HCT116 (cell line): ENCODE measurements around the gene TRPM3. TPM values are rescaled to one million over a fixed set of nuclear protein-coding genes. Genes with fewer than 3 reads are reported as not detected.

ENCODE experiments used
- ATAC-seq: fragments of 200-7000 bp; cut with Tn5 transposase; 2 replicates; pipeline ENCODE4 v1.9.1; 2020; ENCODE audit warnings: mild to moderate bottlenecking, moderate library complexity
- BruUV-seq: library from RNA; stranded (reverse); fragments of 400-500 nt; replicated peaks from 2 replicates; lab custom pipeline; 2021; lab: Mats Ljungman, UMichigan
- CTCF ChIA-PET: fragments of 300-600 bp; sonication (Branson Sonifier 250); formaldehyde crosslinking; loops from one replicate; lab custom pipeline; 2021; ENCODE audit warnings: antibody characterized with exemption; lab: Charles Lee
- POLR2A ChIA-PET: fragments of 300-600, 350-600 bp; sonication (Branson Sonifier 250); formaldehyde crosslinking; loops from one replicate; lab custom pipeline; 2021; ENCODE audit warnings: antibody characterized with exemption; lab: Charles Lee
- RAD21 ChIA-PET, 2 experiments: fragments of 300-600 bp; sonication (Branson Sonifier 250); formaldehyde crosslinking; loops; one replicate each; lab custom pipeline; 2023; ENCODE audit warnings: low total read pairs in 2 of 2; ENCODE audit not compliant: uncharacterized antibody in 2 of 2, unreplicated experiment in 2 of 2, low non-redundant PET in 1 of 2; lab: Charles Lee
- DNase-seq: peaks from one replicate; pipeline ENCODE4 v3.0.0-alpha.2; 2010; ENCODE audit warnings: low read depth, low spot score
- H2AFZ ChIP-seq: fragments of 200-600 bp; shearing (Covaris generic), sonication (generic); 2 replicates; pipeline ENCODE4 v1.6.1; 2017; ENCODE audit warnings: low read depth, mixed run types, mixed read lengths, antibody characterized with exemption, low read length; ENCODE audit not compliant: poor library complexity, severe bottlenecking
- H3K27ac ChIP-seq: 2 replicates; pipeline ENCODE4 v1.5.1; 2012; ENCODE audit warnings: low read depth, low read length
- H3K27me3 ChIP-seq: fragments of 200-600 bp; sonication (generic); 2 replicates; pipeline ENCODE4 v1.6.1; 2016; ENCODE audit warnings: mixed run types, low read length, mixed read lengths; ENCODE audit not compliant: insufficient read depth
- H3K36me3 ChIP-seq, 2 experiments: fragments of 200-500 bp in 1 of 2; fragments of 200-600 bp in 1 of 2; sonication (Bioruptor generic) in 1 of 2; sonication (generic) in 1 of 2; 2 replicates each; pipeline versions ENCODE4 v1.5.1 to v1.6.1; 2014 to 2016; ENCODE audit warnings: low read length in 2 of 2, inconsistent platforms in 1 of 2, mixed read lengths in 1 of 2, mixed run types in 1 of 2; ENCODE audit not compliant: insufficient read depth in 2 of 2, control insufficient read depth in 1 of 2
- H3K4me1 ChIP-seq, 2 experiments: fragments of 200-600 bp in 1 of 2; sonication (generic) in 1 of 2; 2 replicates each; pipeline versions ENCODE4 v1.5.1 to v1.6.1; 2012 to 2017; ENCODE audit warnings: low read length in 2 of 2, inconsistent platforms in 1 of 2, mild to moderate bottlenecking in 1 of 2, mixed read lengths in 1 of 2, mixed run types in 1 of 2, moderate library complexity in 1 of 2; ENCODE audit not compliant: insufficient read depth in 2 of 2, control insufficient read depth in 1 of 2
- H3K4me2 ChIP-seq: fragments of 200-600 bp; sonication (generic); 2 replicates; pipeline ENCODE4 v1.6.1; 2017; ENCODE audit warnings: mixed run types, low read length, mixed read lengths
- H3K4me3 ChIP-seq, 2 experiments: fragments of 200-600 bp in 1 of 2; sonication (generic) in 1 of 2; replicated peaks in 1 of 2; 2 replicates each; pipeline ENCODE4 v1.5.1; 2011 to 2016; ENCODE audit warnings: low read length in 2 of 2, control low read depth in 1 of 2, low read depth in 1 of 2, mild to moderate bottlenecking in 1 of 2, mixed read lengths in 1 of 2, mixed run types in 1 of 2
- H3K79me2 ChIP-seq: fragments of 200-600 bp; sonication (generic); 2 replicates; pipeline ENCODE4 v1.6.1; 2017; ENCODE audit warnings: mild to moderate bottlenecking, mixed run types, low read length, moderate library complexity, mixed read lengths; ENCODE audit not compliant: insufficient read depth
- H3K9ac ChIP-seq: fragments of 200-600 bp; sonication (generic); 2 replicates; pipeline ENCODE4 v1.6.1; 2016; ENCODE audit warnings: low read length, mixed read lengths
- H3K9me2 ChIP-seq: fragments of 200-600 bp; sonication (generic), shearing (Covaris generic); 2 replicates; pipeline ENCODE4 v1.6.1; 2017; ENCODE audit warnings: mixed run types, mild to moderate bottlenecking, moderate library complexity; ENCODE audit not compliant: insufficient read depth
- H3K9me3 ChIP-seq, 2 experiments: fragments of 200-500 bp in 1 of 2; fragments of 200-600 bp in 1 of 2; sonication (Bioruptor generic) in 1 of 2; sonication (generic) in 1 of 2; 2 replicates each; pipeline ENCODE4 v1.6.1; 2014 to 2017; ENCODE audit warnings: low read length in 2 of 2, mixed read lengths in 2 of 2, inconsistent platforms in 1 of 2, low read depth in 1 of 2, mild to moderate bottlenecking in 1 of 2, mixed run types in 1 of 2, moderate library complexity in 1 of 2; ENCODE audit not compliant: control insufficient read depth in 1 of 2, insufficient read depth in 1 of 2
- H4K20me1 ChIP-seq: fragments of 200-600 bp; sonication (generic), shearing (Covaris generic); 2 replicates; pipeline ENCODE4 v1.6.1; 2017; ENCODE audit warnings: mixed run types, mild to moderate bottlenecking, moderate library complexity; ENCODE audit not compliant: insufficient read depth
- CBX3 ChIP-seq: IDR thresholded peaks from 2 replicates; pipeline ENCODE4 v1.6.1; 2012; ENCODE audit warnings: low read depth
- EGR1 ChIP-seq: IDR thresholded peaks from 2 replicates; pipeline ENCODE4 v1.6.1; 2012; ENCODE audit warnings: low read depth
- FOSL1 ChIP-seq: IDR thresholded peaks from 2 replicates; pipeline ENCODE4 v1.6.1; 2012; ENCODE audit warnings: low read depth
- POLR2A ChIP-seq: IDR thresholded peaks from 2 replicates; pipeline ENCODE4 v1.7.0; 2011; ENCODE audit warnings: borderline replicate concordance; ENCODE audit not compliant: insufficient read depth, insufficient read length; ENCODE audit errors: extremely low read depth
- REST ChIP-seq: IDR thresholded peaks from 2 replicates; pipeline ENCODE4 v1.6.1; 2012; ENCODE audit warnings: low read depth
- SIN3A ChIP-seq: IDR thresholded peaks from 2 replicates; pipeline ENCODE4 v1.6.1; 2012; ENCODE audit warnings: low read depth
- SRF ChIP-seq: IDR thresholded peaks from 2 replicates; pipeline ENCODE4 v1.6.1; 2012; ENCODE audit warnings: low read depth
- TCF7L2 ChIP-seq: IDR thresholded peaks from 2 replicates; pipeline ENCODE4 v1.7.0; 2011; ENCODE audit warnings: borderline replicate concordance, inconsistent platforms; ENCODE audit not compliant: insufficient read depth, insufficient read length; ENCODE audit errors: extremely low read depth
- intact Hi-C: fragments of 100-400 bp; cut with micrococcal nuclease; formaldehyde crosslinking; loops from 2 replicates; pipeline ENCODE4 v1.10.0; 2022
- total RNA-seq: library from RNA; stranded (reverse); gene quantifications from one replicate; pipeline ENCODE4 v1.2.1, GENCODE V29; 2021; ENCODE audit not compliant: unreplicated experiment
- TF ChIP-seq, protein P1 (sequence below): IDR thresholded peaks from 2 replicates; pipeline ENCODE4 v1.6.1; 2012
- TF ChIP-seq, protein P2 (sequence below): IDR thresholded peaks from 2 replicates; pipeline ENCODE4 v1.6.1; 2011; ENCODE audit warnings: mild to moderate bottlenecking, low read length, moderate library complexity; ENCODE audit not compliant: insufficient replicate concordance; ENCODE audit errors: extremely low read depth
- TF ChIP-seq, protein P3 (sequence below): IDR thresholded peaks from 2 replicates; pipeline ENCODE4 v1.6.1; 2012

Gene TRPM3
- total RNA-seq, 1 experiment from 2014 or later, result not detected

- Histone ChIP-seq H3K36me3 (no peaks in the 10 kb centered on the region), H4K20me1 (no peaks in the 10 kb centered on the region), H3K9me2 (no peaks in the 10 kb centered on the region), H3K4me1 (no peaks in the 10 kb centered on the region), H3K27ac (no peak overlapping the region), H3K9ac (no peak overlapping the region), H3K4me2 (no peak overlapping the region), H3K27me3 (peaks cover 10% of the 10 kb centered on the region), H3K79me2 (no peaks in the 10 kb centered on the region), H3K4me3 (no peak overlapping the region), H2AFZ (no peak overlapping the region), H3K9me3 (no peaks in the 10 kb centered on the region)
- ChIA-PET CTCF (no interaction called here), RAD21 (no interaction called here), POLR2A (no interaction called here)
- ATAC-seq (no peak), DNase-seq (no peak)
- BruUV-seq, result no TSS peak
- intact Hi-C loops, result no loop called here
- TF ChIP-seq, protein P1, sequence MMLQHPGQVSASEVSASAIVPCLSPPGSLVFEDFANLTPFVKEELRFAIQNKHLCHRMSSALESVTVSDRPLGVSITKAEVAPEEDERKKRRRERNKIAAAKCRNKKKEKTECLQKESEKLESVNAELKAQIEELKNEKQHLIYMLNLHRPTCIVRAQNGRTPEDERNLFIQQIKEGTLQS, result no peak
- TF ChIP-seq TCF7L2 (no peak), SRF (no peak), REST (no peak), FOSL1 (no peak), POLR2A (no peak), EGR1 (no peak), CBX3 (no peak), SIN3A (no peak)
- TF ChIP-seq, protein P2, sequence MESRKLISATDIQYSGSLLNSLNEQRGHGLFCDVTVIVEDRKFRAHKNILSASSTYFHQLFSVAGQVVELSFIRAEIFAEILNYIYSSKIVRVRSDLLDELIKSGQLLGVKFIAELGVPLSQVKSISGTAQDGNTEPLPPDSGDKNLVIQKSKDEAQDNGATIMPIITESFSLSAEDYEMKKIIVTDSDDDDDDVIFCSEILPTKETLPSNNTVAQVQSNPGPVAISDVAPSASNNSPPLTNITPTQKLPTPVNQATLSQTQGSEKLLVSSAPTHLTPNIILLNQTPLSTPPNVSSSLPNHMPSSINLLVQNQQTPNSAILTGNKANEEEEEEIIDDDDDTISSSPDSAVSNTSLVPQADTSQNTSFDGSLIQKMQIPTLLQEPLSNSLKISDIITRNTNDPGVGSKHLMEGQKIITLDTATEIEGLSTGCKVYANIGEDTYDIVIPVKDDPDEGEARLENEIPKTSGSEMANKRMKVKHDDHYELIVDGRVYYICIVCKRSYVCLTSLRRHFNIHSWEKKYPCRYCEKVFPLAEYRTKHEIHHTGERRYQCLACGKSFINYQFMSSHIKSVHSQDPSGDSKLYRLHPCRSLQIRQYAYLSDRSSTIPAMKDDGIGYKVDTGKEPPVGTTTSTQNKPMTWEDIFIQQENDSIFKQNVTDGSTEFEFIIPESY, result no peak
- TF ChIP-seq, protein P3, sequence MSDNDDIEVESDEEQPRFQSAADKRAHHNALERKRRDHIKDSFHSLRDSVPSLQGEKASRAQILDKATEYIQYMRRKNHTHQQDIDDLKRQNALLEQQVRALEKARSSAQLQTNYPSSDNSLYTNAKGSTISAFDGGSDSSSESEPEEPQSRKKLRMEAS, result no peak
Observed at GRCh38 chr9:71108937-71109336, 12.5 kb downstream of the TRPM3 start.
